ENCODE results near the gene TNRC18.

DNA sequence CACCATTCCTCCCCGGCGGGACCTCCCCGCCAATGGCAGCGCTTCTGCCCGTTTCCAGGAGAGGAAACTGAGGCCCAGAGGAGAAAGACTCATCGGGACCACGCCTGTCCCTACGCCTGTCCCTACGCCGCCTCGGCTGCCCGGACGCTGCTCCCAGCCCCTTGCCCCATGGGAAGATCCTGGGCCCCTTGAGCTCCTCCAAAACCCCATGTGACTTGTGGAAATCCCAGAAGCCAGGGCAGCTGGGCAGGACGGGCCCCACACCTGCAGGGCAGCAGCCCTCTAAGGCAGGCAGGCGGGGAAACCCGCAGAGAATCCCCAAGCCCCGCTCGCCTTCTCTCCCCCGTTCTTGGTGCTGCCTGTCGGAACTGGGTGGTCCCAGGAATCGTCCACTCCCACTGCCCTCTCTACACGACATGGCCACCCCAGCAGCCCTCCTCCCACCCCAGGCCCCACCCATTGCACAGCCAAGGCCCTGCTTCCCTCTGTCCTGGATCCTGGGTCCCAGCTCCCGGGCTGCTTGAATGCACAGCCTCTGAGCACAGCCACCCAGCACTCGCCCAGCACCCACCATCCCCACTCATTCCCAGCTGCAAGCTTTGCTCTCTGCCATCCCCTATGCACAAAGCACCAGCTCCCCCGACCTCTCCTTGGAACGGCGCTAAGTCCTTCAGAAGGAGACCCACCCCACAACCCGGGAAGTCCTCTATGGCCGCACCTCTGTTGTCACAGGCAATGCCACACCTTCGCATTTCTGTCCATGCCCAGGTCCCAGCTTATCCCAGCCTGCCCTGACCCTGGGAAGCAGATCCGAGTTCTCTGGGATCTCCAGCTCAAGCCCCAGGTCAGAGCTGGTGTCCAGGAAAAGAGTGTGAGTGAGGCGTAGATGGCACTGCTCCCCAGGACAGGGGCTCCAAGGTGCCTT, 90.3 kb downstream of the TNRC18 start:
- TF ChIP-seq ZNF70 (CRISPR knock-in tag; IDR thresholded peaks at IDR 0.05) (no peak), ZFP30 (CRISPR knock-in tag; IDR thresholded peaks at IDR 0.05) (no peak), ZFP3 (CRISPR knock-in tag; IDR thresholded peaks at IDR 0.05) (no peak)
- TF ChIP-seq, protein P1, sequence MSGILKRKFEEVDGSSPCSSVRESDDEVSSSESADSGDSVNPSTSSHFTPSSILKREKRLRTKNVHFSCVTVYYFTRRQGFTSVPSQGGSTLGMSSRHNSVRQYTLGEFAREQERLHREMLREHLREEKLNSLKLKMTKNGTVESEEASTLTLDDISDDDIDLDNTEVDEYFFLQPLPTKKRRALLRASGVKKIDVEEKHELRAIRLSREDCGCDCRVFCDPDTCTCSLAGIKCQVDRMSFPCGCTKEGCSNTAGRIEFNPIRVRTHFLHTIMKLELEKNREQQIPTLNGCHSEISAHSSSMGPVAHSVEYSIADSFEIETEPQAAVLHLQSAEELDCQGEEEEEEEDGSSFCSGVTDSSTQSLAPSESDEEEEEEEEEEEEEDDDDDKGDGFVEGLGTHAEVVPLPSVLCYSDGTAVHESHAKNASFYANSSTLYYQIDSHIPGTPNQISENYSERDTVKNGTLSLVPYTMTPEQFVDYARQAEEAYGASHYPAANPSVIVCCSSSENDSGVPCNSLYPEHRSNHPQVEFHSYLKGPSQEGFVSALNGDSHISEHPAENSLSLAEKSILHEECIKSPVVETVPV (CRISPR knock-in tag; IDR thresholded peaks at IDR 0.05): no peak
